T47D (cell line): ENCODE data around the gene CPT1B.
A peak's percentile ranks its signal among the peaks of the same experiment; 100 is the strongest.
"Not testable (repeated sequence)": the region's sequence is repeated elsewhere in the genome, so short reads cannot be mapped to it uniquely, and the experiment has no call there.

Experiments
- DNase-seq, 2 experiments: peaks; one replicate each; pipeline versions ENCODE4 v3.0.0 to v3.0.0-alpha.2; 2011 to 2012; ENCODE audit warnings: low read depth in 1 of 2, low spot score in 1 of 2
- JUND ChIP-seq: IDR thresholded peaks from 2 replicates; pipeline ENCODE4 v1.6.1; 2012; ENCODE audit warnings: low read depth
- in situ Hi-C: cut with HindIII; loops from 2 replicates; pipeline ENCODE4 v1.10.0; 2016; ENCODE audit warnings: low sequenced_read_pairs, low pct_unique_long_range_greater_than_20kb

Gene CPT1B

GRCh38 chr22:50577987-50578775 is at the start of gene CPT1B:
Gene CPT1B, minus strand, starts transcription at chr22:50578427. Its CDS starts 512 bp downstream, at chr22:50577915.
- DNase-seq: no peak
- TF ChIP-seq JUND: no peak
- in situ Hi-C loops: no loop called here

GRCh38 chr22:50626850-50627641 is 48.8 kb upstream of the CPT1B start:
- no peak for DNase-seq
- in situ Hi-C loops: no loop called here
- no peak for TF ChIP-seq JUND

- in situ Hi-C loops: no loop called here
- no peak for DNase-seq
- TF ChIP-seq JUND: no peak
Observed at GRCh38 chr22:50626314-50626849, 48.2 kb upstream of the CPT1B start.

- in situ Hi-C loops: no loop called here
- DNase-seq: no peak
- no peak for TF ChIP-seq JUND
Observed at GRCh38 chr22:50625568-50626313, 47.5 kb upstream of the CPT1B start.

- TF ChIP-seq JUND: no peak
- in situ Hi-C loops: no loop called here
- no peak for DNase-seq
Observed at GRCh38 chr22:50625131-50625567, 46.9 kb upstream of the CPT1B start.

- no peak for TF ChIP-seq JUND
- in situ Hi-C loops: no loop called here
- no peak for DNase-seq
Observed at GRCh38 chr22:50624347-50625130, 46.3 kb upstream of the CPT1B start.

- in situ Hi-C loops: no loop called here
- peak in 1 of 2 experiments; percentile 92 for DNase-seq
Observed at GRCh38 chr22:50622723-50623327, 44.6 kb upstream of the CPT1B start.

GRCh38 chr22:50621948-50622722 is 43.9 kb upstream of the CPT1B start:
- DNase-seq: peak in 1 of 2 experiments; percentile 19
- in situ Hi-C loops: no loop called here
- no peak for TF ChIP-seq JUND

More at GRCh38 chr22:50622723-50623327, 44.6 kb upstream of the CPT1B start:
- no peak for TF ChIP-seq JUND

- DNase-seq: no peak
- in situ Hi-C loops: no loop called here
- no peak for TF ChIP-seq JUND
Observed at GRCh38 chr22:50621356-50621880, 43.2 kb upstream of the CPT1B start.

GRCh38 chr22:50620593-50621355 is 42.5 kb upstream of the CPT1B start:
- no peak for DNase-seq
- no peak for TF ChIP-seq JUND
- in situ Hi-C loops: no loop called here

GRCh38 chr22:50614296-50614695 is 36.1 kb upstream of the CPT1B start:
- in situ Hi-C loops, DNase-seq: not testable (repeated sequence)
